Caco-2 (cell line): Measurements from ENCODE around the gene CCDC85C. TPM values are rescaled to one million over a fixed set of nuclear protein-coding genes. Genes with fewer than 3 reads are reported as not detected.

Experiments
- Bru-seq: library from RNA; stranded (reverse); fragments of 400-500 nt; gene quantifications from one replicate; lab custom pipeline; 2021; lab: Mats Ljungman, UMichigan
- BruChase-seq, 2 experiments: library from RNA; stranded (reverse); fragments of 400-500 nt; gene quantifications; one replicate each; lab custom pipeline; 2021; lab: Mats Ljungman, UMichigan
- BruUV-seq: library from RNA; stranded (reverse); fragments of 400-500 nt; replicated peaks from 2 replicates; lab custom pipeline; 2021; lab: Mats Ljungman, UMichigan
- CTCF ChIA-PET: fragments of 300-600 bp; sonication (Branson Sonifier 250); formaldehyde crosslinking; loops from one replicate; lab custom pipeline; 2022; ENCODE audit warnings: antibody characterized with exemption; lab: Charles Lee
- POLR2A ChIA-PET: fragments of 300-600 bp; sonication (Branson Sonifier 250); formaldehyde crosslinking; loops from one replicate; lab custom pipeline; 2022; ENCODE audit warnings: antibody characterized with exemption; lab: Charles Lee
- DNase-seq, 2 experiments: peaks; one replicate each; pipeline versions ENCODE4 v3.0.0 to v3.0.0-alpha.2; 2020 to 2022
- H3K27me3 ChIP-seq: replicated peaks from 2 replicates; pipeline ENCODE4 v1.6.0; 2011; ENCODE audit warnings: low read length; ENCODE audit not compliant: control insufficient read depth, insufficient read depth
- H3K36me3 ChIP-seq: 2 replicates; pipeline ENCODE4 v1.5.1; 2011; ENCODE audit warnings: low read length; ENCODE audit not compliant: control insufficient read depth, insufficient read depth
- H3K4me1 ChIP-seq: fragments of 250-450 bp; sonication (Bioruptor Pico); 2 replicates; pipeline ENCODE4 v1.5.1; 2020; ENCODE audit warnings: mild to moderate bottlenecking
- H3K4me3 ChIP-seq: 2 replicates; pipeline ENCODE4 v1.5.1; 2011; ENCODE audit warnings: low read depth, mild to moderate bottlenecking, control low read depth, low read length
- H3K9me3 ChIP-seq: fragments of 250-450 bp; sonication (Bioruptor Pico); 2 replicates; pipeline ENCODE4 v1.5.1; 2020; ENCODE audit warnings: mild to moderate bottlenecking, moderate library complexity
- H3K27ac Mint-ChIP-seq: one replicate; pipeline ENCODE4 v1.8.0; 2022; ENCODE audit warnings: mixed read lengths; ENCODE audit not compliant: unreplicated experiment
- H3K27me3 Mint-ChIP-seq: one replicate; pipeline ENCODE4 v1.8.0; 2022; ENCODE audit warnings: mixed read lengths; ENCODE audit not compliant: insufficient read depth, unreplicated experiment
- H3K36me3 Mint-ChIP-seq: one replicate; pipeline ENCODE4 v1.8.0; 2022; ENCODE audit warnings: mild to moderate bottlenecking, mixed read lengths; ENCODE audit not compliant: insufficient read depth, unreplicated experiment
- H3K4me1 Mint-ChIP-seq: one replicate; pipeline ENCODE4 v1.8.0; 2022; ENCODE audit warnings: low read depth, mixed read lengths; ENCODE audit not compliant: unreplicated experiment
- H3K4me3 Mint-ChIP-seq: one replicate; pipeline ENCODE4 v1.8.0; 2022; ENCODE audit warnings: mild to moderate bottlenecking, moderate library complexity, mixed read lengths; ENCODE audit not compliant: unreplicated experiment
- H3K9me3 Mint-ChIP-seq: one replicate; pipeline ENCODE4 v1.8.0; 2022; ENCODE audit warnings: mixed read lengths; ENCODE audit not compliant: unreplicated experiment
- CTCF ChIP-seq, 2 experiments: fragments of 200-600 bp in 1 of 2; IDR thresholded peaks; 1 replicate in 1 of 2; 2 replicates in 1 of 2; pipeline versions ENCODE4 v1.5.1 to v1.8.0; 2011 to 2022; ENCODE audit warnings: antibody characterized with exemption in 1 of 2, control low read depth in 1 of 2, inconsistent platforms in 1 of 2, low read depth in 1 of 2, low read length in 1 of 2, mild to moderate bottlenecking in 1 of 2, moderate library complexity in 1 of 2; ENCODE audit not compliant: insufficient read depth in 1 of 2, severe bottlenecking in 1 of 2, unreplicated experiment in 1 of 2
- intact Hi-C: fragments of 100-400 bp; cut with micrococcal nuclease; formaldehyde crosslinking; loops from one replicate; pipeline ENCODE4 v1.10.0; 2022; ENCODE audit not compliant: unreplicated experiment
- long read RNA-seq: library from polyadenylated mRNA; stranded (forward); transcript quantifications from one replicate; pipeline ENCODE4 v2.0.0, GENCODE V29; 2022
- total RNA-seq: library from RNA; stranded (reverse); gene quantifications from 2 replicates; pipeline ENCODE4 v1.2.3, GENCODE V29; 2022

The CCDC85C gene
- total RNA-seq (69.1 and 76.2 TPM in 2 replicates), Bru-seq, nascent RNA (percentile 62 among the genes with signal in this experiment), BruChase-seq, experiment 1, labeled RNA remaining after a 2-hour chase (percentile 63 among the genes with signal in this experiment), BruChase-seq, experiment 2, labeled RNA remaining after a 6-hour chase (percentile 69 among the genes with signal in this experiment)
- long read RNA-seq, full-length matches to known transcripts, result 23 of 64 reads
- long read RNA-seq, partial matches to known transcripts, result 1 of 64 reads
- long read RNA-seq, other reads (novel, unspliced or antisense), result 40 of 64 reads

GRCh38 chr14:99603471-99604277 lies at the start of gene CCDC85C:
Gene CCDC85C, minus strand, starts transcription at chr14:99604207. Its CDS starts 248 bp downstream, at chr14:99603959.
- Histone ChIP-seq H3K9me3 (no peaks in the 10 kb centered on the region), H3K4me1 (peaks cover 36% of the 10 kb centered on the region), H3K27me3 (no peaks in the 10 kb centered on the region), H3K36me3 (no peaks in the 10 kb centered on the region), H3K4me3 (peak within 1 kb of the TSS; percentile 81)
- CTCF ChIA-PET, result interaction anchor here (0.8 to 3.1 kb wide), 3 partner anchors 24 to 78 kb away, joined by 3 to 12 read pairs (median 4); no protein-coding TSS in a partner anchor
- BruUV-seq, result no TSS peak
- H3K27me3 Mint-ChIP-seq, result no peaks in the 10 kb centered on the region
- DNase-seq, result peak; percentile 47 to 48
- intact Hi-C loops, result loop anchor here (1.0 to 5.0 kb wide), 4 partner anchors 19 to 80 kb away; partner anchors contain the start of gene CYP46A1
- H3K27ac Mint-ChIP-seq, result no peak within 1 kb of the TSS
- peak within 1 kb of the TSS; percentile 88 for H3K4me3 Mint-ChIP-seq
- POLR2A ChIA-PET, result interaction anchor here (0.5 to 2.9 kb wide), 10 partner anchors 11 to 146 kb away, joined by 3 to 12 read pairs (median 4); partner anchors contain the start of genes CCNK and SETD3
- no peaks in the 10 kb centered on the region for H3K9me3 Mint-ChIP-seq
- peaks cover 28% of the 10 kb centered on the region for H3K4me1 Mint-ChIP-seq
- TF ChIP-seq CTCF (IDR thresholded peaks at IDR 0.05; ENCODE audit: insufficient read depth in 1 of 2, low read depth in 1 of 2, low read length in 1 of 2, severe bottlenecking in 1 of 2, unreplicated experiment in 1 of 2), result no peak
- no peaks in the 10 kb centered on the region for H3K36me3 Mint-ChIP-seq

- Mint-ChIP-seq H3K4me3 (no peak overlapping the region), H3K27me3 (no peaks in the 10 kb centered on the region), H3K4me1 (no peaks in the 10 kb centered on the region), H3K27ac (no peak overlapping the region), H3K36me3 (peaks cover 5% of the 10 kb centered on the region), H3K9me3 (no peaks in the 10 kb centered on the region)
- no TSS peak for BruUV-seq
- Histone ChIP-seq H3K4me1 (no peaks in the 10 kb centered on the region), H3K4me3 (no peak overlapping the region), H3K27me3 (no peaks in the 10 kb centered on the region), H3K9me3 (no peaks in the 10 kb centered on the region), H3K36me3 (no peaks in the 10 kb centered on the region)
- TF ChIP-seq CTCF (IDR thresholded peaks at IDR 0.05; ENCODE audit: insufficient read depth in 1 of 2, low read depth in 1 of 2, low read length in 1 of 2, severe bottlenecking in 1 of 2, unreplicated experiment in 1 of 2), result no peak
- POLR2A ChIA-PET, result no interaction called here
- intact Hi-C loops, result no loop called here
- CTCF ChIA-PET, result no interaction called here
- no peak for DNase-seq
Measured at GRCh38 chr14:99651953-99652746, 48.1 kb upstream of the CCDC85C start.
